Thyroid gland (tissue), 4 donors: Measurements from ENCODE around the gene CDK15.

ENCODE experiments used
- POLR2A ChIP-seq, 2 donors: fragments of 450-650 bp; IDR thresholded peaks; one replicate each; pipeline ENCODE4 v1.6.1; 2017; ENCODE audit warnings: antibody characterized with exemption in 2 of 2, mild to moderate bottlenecking in 2 of 2, moderate library complexity in 1 of 2
- TF ChIP-seq, protein P1 (sequence below), 6 experiments: fragments of 200-600 bp in 3 of 6; fragments of 450-650 bp in 3 of 6; sonication (generic) in 3 of 6; IDR thresholded peaks; one replicate each; pipeline ENCODE4 v1.5.1; 2016 to 2019; ENCODE audit warnings: antibody characterized with exemption in 6 of 6, mild to moderate bottlenecking in 2 of 6, inconsistent platforms in 1 of 6, moderate library complexity in 1 of 6

GRCh38 chr2:201915446-201915845, 109.1 kb downstream of the CDK15 start:
- TF ChIP-seq, protein P1, sequence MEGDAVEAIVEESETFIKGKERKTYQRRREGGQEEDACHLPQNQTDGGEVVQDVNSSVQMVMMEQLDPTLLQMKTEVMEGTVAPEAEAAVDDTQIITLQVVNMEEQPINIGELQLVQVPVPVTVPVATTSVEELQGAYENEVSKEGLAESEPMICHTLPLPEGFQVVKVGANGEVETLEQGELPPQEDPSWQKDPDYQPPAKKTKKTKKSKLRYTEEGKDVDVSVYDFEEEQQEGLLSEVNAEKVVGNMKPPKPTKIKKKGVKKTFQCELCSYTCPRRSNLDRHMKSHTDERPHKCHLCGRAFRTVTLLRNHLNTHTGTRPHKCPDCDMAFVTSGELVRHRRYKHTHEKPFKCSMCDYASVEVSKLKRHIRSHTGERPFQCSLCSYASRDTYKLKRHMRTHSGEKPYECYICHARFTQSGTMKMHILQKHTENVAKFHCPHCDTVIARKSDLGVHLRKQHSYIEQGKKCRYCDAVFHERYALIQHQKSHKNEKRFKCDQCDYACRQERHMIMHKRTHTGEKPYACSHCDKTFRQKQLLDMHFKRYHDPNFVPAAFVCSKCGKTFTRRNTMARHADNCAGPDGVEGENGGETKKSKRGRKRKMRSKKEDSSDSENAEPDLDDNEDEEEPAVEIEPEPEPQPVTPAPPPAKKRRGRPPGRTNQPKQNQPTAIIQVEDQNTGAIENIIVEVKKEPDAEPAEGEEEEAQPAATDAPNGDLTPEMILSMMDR (IDR thresholded peaks at IDR 0.05) = no peak
- TF ChIP-seq POLR2A (IDR thresholded peaks at IDR 0.05) = no peak
